Thoracic aorta (tissue), 2 donors: ENCODE results near the gene OR4F15. TPM values are rescaled to one million over a fixed set of nuclear protein-coding genes. Genes with fewer than 3 reads are reported as not detected.
"Not testable (repeated sequence)": the region's sequence is repeated elsewhere in the genome, so short reads cannot be mapped to it uniquely, and the experiment has no call there.

ENCODE experiments used
- ATAC-seq: fragments of 150-250 bp; one replicate; pipeline ENCODE4 v1.8.0; 2017; ENCODE audit warnings: low read depth; ENCODE audit not compliant: insufficient number of reproducible peaks, low FRiP score
- DNase-seq: peaks from one replicate; pipeline ENCODE4 v3.0.0-alpha.2; 2020; ENCODE audit warnings: low spot score
- H3K27ac ChIP-seq, 2 donors: fragments of 200-600 bp; sonication (generic); 1 replicate in 1 of 2; 2 replicates in 1 of 2; pipeline ENCODE4 v1.5.1; 2016; ENCODE audit warnings: mild to moderate bottlenecking in 2 of 2, moderate library complexity in 2 of 2
- H3K27me3 ChIP-seq: fragments of 200-600 bp; sonication (generic); replicated peaks from 2 replicates; pipeline ENCODE4 v1.6.0; 2016; ENCODE audit warnings: mild to moderate bottlenecking; ENCODE audit not compliant: insufficient read depth
- H3K36me3 ChIP-seq: fragments of 200-600 bp; sonication (generic); one replicate; pipeline ENCODE4 v1.5.1; 2016
- H3K4me1 ChIP-seq, 2 donors: fragments of 200-600 bp; sonication (generic); 1 replicate in 1 of 2; 2 replicates in 1 of 2; pipeline versions ENCODE4 v1.5.1 to v1.6.0; 2016; ENCODE audit warnings: low read depth in 2 of 2, mild to moderate bottlenecking in 1 of 2; ENCODE audit not compliant: control insufficient read depth in 1 of 2
- H3K4me3 ChIP-seq: fragments of 200-600 bp; sonication (generic); 2 replicates; pipeline ENCODE4 v1.5.1; 2016; ENCODE audit warnings: mild to moderate bottlenecking
- H3K9me3 ChIP-seq: fragments of 200-600 bp; sonication (generic); 2 replicates; pipeline ENCODE4 v1.5.1; 2016
- CTCF ChIP-seq: fragments of 200-600 bp; sonication (generic); IDR thresholded peaks from one replicate; pipeline ENCODE4 v1.5.1; 2019; ENCODE audit warnings: antibody characterized with exemption
- total RNA-seq, 2 donors: library from RNA; depleted of rRNA; stranded (reverse); fragments of >200 nt; gene quantifications; one replicate each; pipeline versions ENCODE4 v1.1.0 to v1.2.3, GENCODE V29; 2016

Gene OR4F15
- total RNA-seq, 2 donors from 2014 or later: not detected

DNA sequence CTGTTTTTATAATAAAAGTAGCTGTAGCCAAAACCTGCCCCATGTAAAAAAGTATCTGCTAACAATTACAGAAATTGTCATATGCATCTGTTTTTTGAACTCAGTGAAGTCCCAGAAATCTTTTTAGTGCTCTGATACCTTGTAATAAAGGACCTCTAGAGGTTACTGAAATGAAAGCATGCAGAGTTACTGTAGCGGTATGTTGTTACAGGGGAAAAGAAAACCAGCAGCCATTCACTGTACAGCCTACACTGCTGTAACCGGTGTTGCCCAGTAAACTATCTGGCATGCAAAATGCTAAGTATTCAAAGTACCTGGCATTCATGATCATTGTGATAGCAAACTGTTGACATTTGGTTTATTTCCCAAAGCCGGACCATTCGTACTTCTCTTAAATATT, 21.3 kb upstream of the OR4F15 start:
- H3K27ac ChIP-seq, ATAC-seq, H3K4me3 ChIP-seq, H3K4me1 ChIP-seq, H3K27me3 ChIP-seq, H3K36me3 ChIP-seq, H3K9me3 ChIP-seq, DNase-seq: not testable (repeated sequence)

GRCh38 chr15:101793981-101794380, 18.0 kb upstream of the OR4F15 start:
- H3K9me3 ChIP-seq, H3K4me3 ChIP-seq, ATAC-seq, DNase-seq, H3K27me3 ChIP-seq, H3K4me1 ChIP-seq, H3K27ac ChIP-seq, H3K36me3 ChIP-seq: not testable (repeated sequence)

- Histone ChIP-seq H3K27me3 (no peaks in the 10 kb centered on the region), H3K9me3 (no peaks in the 10 kb centered on the region), H3K4me1 (no peaks in the 10 kb centered on the region), H3K36me3 (no peaks in the 10 kb centered on the region), H3K4me3 (no peak overlapping the region), H3K27ac (no peak overlapping the region)
- ATAC-seq: no peak
- DNase-seq: no peak
- no peak for TF ChIP-seq CTCF
Measured at GRCh38 chr15:101795455-101795854, 16.5 kb upstream of the OR4F15 start.

DNA sequence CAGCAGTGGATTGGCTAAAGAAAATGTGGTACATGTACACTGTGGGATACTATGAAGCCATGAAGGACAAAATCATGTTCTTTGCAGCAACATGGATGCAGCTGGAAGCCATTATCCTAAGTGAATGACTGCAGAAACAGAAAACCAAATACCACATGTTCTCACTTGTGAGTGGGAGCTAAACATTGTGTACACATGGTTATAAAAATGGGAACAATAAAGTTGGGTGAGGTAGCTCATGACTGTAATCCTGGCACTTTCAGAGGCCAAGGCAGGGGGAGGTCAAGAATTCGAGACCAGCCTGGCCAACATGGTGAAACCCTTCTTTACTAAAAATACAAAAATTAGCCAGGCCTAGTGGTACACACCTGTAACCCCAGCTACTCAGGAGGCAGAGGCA, 12.3 kb upstream of the OR4F15 start:
- H3K27me3 ChIP-seq: no peaks in the 10 kb centered on the region
- H3K4me1 ChIP-seq: no peaks in the 10 kb centered on the region
- H3K9me3 ChIP-seq: no peaks in the 10 kb centered on the region
- no peaks in the 10 kb centered on the region for H3K36me3 ChIP-seq
- ATAC-seq (no peak), DNase-seq (no peak)
- TF ChIP-seq CTCF: no peak
- no peak overlapping the region for H3K4me3 ChIP-seq
- H3K27ac ChIP-seq: no peak overlapping the region

DNA sequence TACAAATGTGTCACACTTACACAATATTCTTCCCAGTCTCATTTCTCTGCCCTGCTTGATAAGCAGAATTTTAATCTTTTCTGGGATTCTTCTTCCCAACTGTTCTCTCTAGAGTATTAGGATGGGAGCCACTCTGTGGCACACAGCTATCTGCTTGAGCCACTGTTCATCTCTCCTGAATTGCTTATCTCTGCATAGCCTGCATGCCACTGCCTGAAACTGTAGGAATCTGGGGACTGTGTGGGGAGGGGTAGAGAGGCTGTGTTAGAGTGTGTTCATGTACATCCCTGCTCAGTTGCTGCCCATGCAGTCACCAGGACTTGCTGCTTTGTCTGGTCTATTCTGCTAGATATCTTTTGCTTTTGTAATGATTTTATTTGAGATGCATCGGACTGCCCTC, 11.0 kb upstream of the OR4F15 start:
- H3K27ac ChIP-seq: no peak overlapping the region
- no peaks in the 10 kb centered on the region for H3K4me1 ChIP-seq
- H3K9me3 ChIP-seq: no peaks in the 10 kb centered on the region
- no peaks in the 10 kb centered on the region for H3K36me3 ChIP-seq
- H3K27me3 ChIP-seq: no peaks in the 10 kb centered on the region
- H3K4me3 ChIP-seq: no peak overlapping the region
- no peak for ATAC-seq
- no peak for DNase-seq
- no peak for TF ChIP-seq CTCF

- Histone ChIP-seq H3K27ac (no peak within 1 kb of the TSS), H3K27me3 (no peaks in the 10 kb centered on the region), H3K36me3 (no peaks in the 10 kb centered on the region), H3K9me3 (no peaks in the 10 kb centered on the region), H3K4me1 (no peaks in the 10 kb centered on the region), H3K4me3 (no peak within 1 kb of the TSS)
- TF ChIP-seq CTCF: no peak
- no peak for DNase-seq
- ATAC-seq: no peak
Measured at GRCh38 chr15:101803209-101803608, 8.8 kb upstream of the OR4F15 start, which contains the start of gene OR4F6. OR4F6 (plus strand) TSS chr15:101803509; CDS start chr15:101805720, 2,211 bp downstream.
